ENCODE data around the gene QRICH1. TPM values are rescaled to one million over a fixed set of nuclear protein-coding genes. Genes with fewer than 3 reads are reported as not detected.

QRICH1 gene
- total RNA-seq, 1 donor from 2014 or later: 123 TPM

DNA sequence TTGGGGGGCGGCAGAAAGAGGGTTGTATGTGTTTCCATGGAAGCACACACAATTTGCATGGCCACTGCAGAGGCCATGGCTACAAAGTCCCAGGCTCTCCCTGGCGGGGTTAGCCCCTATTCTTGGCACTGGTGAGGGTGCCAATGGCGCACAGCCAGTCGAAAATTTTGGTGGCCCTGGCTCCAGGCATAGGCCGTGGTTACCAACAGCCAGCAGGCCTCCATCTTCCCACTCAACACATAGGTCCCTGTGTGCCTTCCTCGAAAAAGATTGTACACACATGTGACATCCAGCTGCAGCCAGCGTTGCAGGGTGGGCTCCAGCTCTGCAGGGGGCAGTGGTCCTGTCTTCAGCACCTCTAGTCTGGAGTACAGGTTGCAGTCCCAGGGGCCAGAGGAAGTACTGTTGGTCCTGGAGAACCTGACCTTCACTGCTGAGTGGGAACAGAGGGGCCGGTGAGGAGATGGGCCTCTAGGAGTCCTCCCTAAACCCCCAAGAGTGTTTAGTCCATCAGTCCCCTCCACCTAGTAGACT, 96.7 kb downstream of the QRICH1 start:
- no peaks in the 10 kb centered on the region for H3K27me3 Mint-ChIP-seq
- H3K4me1 Mint-ChIP-seq (ENCODE audit: unreplicated experiment): peaks cover 6% of the 10 kb centered on the region
- DNase-seq (ENCODE audit: extremely low spot score, unreplicated experiment): no peak
- no peak overlapping the region for H3K27ac Mint-ChIP-seq
- TF ChIP-seq, protein P1, sequence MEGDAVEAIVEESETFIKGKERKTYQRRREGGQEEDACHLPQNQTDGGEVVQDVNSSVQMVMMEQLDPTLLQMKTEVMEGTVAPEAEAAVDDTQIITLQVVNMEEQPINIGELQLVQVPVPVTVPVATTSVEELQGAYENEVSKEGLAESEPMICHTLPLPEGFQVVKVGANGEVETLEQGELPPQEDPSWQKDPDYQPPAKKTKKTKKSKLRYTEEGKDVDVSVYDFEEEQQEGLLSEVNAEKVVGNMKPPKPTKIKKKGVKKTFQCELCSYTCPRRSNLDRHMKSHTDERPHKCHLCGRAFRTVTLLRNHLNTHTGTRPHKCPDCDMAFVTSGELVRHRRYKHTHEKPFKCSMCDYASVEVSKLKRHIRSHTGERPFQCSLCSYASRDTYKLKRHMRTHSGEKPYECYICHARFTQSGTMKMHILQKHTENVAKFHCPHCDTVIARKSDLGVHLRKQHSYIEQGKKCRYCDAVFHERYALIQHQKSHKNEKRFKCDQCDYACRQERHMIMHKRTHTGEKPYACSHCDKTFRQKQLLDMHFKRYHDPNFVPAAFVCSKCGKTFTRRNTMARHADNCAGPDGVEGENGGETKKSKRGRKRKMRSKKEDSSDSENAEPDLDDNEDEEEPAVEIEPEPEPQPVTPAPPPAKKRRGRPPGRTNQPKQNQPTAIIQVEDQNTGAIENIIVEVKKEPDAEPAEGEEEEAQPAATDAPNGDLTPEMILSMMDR (conservative IDR thresholded peaks at IDR 0.05): no peak
- no peaks in the 10 kb centered on the region for H3K9me3 Mint-ChIP-seq
- H3K36me3 Mint-ChIP-seq: no peaks in the 10 kb centered on the region
- H3K4me3 Mint-ChIP-seq: no peak overlapping the region

DNA sequence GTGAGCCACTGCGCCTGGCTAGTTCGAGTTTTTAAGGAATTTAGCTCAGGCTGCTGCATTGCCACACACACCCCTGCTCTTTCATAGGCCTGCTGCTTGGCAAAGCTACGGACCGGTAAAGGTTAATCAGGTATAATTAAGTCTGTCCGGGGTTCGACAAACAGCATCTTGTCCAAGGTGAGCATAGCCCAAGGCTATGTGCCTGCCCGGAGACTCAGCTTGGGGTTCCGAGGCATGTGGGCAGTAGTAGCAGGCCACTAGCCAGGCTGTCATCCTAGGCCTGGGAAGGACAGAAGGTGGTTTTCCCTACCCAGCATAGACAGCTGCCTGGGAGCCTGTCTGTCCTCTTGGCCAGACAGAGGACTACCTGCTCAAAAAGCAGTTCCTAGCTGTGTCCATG, 97.2 kb downstream of the QRICH1 start:
- H3K4me1 Mint-ChIP-seq (ENCODE audit: unreplicated experiment): peaks cover 10% of the 10 kb centered on the region
- no peaks in the 10 kb centered on the region for H3K27me3 Mint-ChIP-seq
- H3K36me3 Mint-ChIP-seq: no peaks in the 10 kb centered on the region
- no peak overlapping the region for H3K4me3 Mint-ChIP-seq
- no peak for DNase-seq (ENCODE audit: extremely low spot score, unreplicated experiment)
- H3K9me3 Mint-ChIP-seq: no peaks in the 10 kb centered on the region
- TF ChIP-seq, protein P1 (conservative IDR thresholded peaks at IDR 0.05): no peak
- no peak overlapping the region for H3K27ac Mint-ChIP-seq

DNA sequence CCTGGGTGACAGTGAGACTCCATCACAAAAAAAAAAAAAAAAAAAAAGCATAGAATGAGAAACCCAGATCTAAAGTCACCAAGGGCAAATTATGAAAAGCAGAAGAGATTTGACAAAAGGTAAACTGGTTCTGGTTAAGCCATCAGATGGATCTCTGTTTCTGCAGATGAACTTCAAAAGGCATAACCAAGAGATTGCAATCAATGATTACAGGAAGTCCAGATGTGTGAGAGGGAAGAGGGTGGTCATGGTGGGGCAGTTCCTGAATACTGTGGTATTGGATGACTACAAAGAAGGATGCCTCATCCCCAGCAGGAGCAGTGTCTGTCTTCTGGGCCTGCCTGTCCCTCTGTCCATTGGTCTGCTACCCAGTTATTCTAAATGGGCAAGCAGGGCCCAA, 100.0 kb downstream of the QRICH1 start:
- Mint-ChIP-seq H3K27ac (no peak overlapping the region), H3K4me3 (no peak overlapping the region), H3K4me1 (ENCODE audit: unreplicated experiment) (peaks cover 24% of the 10 kb centered on the region), H3K36me3 (no peaks in the 10 kb centered on the region), H3K9me3 (no peaks in the 10 kb centered on the region), H3K27me3 (no peaks in the 10 kb centered on the region)
- DNase-seq (ENCODE audit: extremely low spot score, unreplicated experiment): no peak
- TF ChIP-seq, protein P1 (conservative IDR thresholded peaks at IDR 0.05): no peak

DNA sequence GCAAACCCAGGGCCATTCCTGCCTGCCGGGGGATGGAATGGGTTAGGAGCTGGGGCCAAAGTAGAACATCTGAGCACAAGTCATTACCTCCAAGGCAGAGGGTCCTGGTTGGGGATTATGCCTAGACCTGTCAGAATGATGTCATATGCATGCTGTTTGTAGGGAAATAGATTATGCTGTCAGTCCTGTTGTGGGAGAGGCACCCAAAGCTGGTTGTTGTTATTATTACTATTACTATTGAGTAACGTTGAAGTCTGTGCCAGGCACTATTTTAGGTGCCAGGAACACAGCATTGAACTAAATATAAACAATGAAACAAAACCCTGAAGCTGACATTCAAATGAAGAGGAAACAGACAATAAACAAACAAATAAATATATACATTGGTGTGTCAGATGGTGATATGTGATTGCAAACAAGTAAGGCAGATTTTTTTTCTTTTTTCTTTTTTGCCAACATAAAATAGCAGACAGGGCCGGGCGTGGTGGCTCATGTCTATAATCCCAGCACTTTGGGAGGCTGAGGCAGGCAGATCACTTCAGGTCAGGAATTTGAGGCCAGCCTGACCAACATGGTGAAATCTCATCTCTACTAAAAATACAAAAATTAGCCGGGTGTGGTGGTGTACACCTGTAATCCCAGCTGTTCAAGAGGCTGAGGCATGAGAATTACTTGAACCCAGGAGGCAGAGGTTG, 101.9 kb downstream of the QRICH1 start:
- no peak for DNase-seq (ENCODE audit: extremely low spot score, unreplicated experiment)
- Mint-ChIP-seq H3K4me3 (peak overlapping the region; percentile 81), H3K27ac (peak overlapping the region; percentile 93), H3K27me3 (no peaks in the 10 kb centered on the region), H3K36me3 (no peaks in the 10 kb centered on the region), H3K9me3 (no peaks in the 10 kb centered on the region), H3K4me1 (ENCODE audit: unreplicated experiment) (peaks cover 29% of the 10 kb centered on the region)
- TF ChIP-seq, protein P1 (conservative IDR thresholded peaks at IDR 0.05): no peak

DNA sequence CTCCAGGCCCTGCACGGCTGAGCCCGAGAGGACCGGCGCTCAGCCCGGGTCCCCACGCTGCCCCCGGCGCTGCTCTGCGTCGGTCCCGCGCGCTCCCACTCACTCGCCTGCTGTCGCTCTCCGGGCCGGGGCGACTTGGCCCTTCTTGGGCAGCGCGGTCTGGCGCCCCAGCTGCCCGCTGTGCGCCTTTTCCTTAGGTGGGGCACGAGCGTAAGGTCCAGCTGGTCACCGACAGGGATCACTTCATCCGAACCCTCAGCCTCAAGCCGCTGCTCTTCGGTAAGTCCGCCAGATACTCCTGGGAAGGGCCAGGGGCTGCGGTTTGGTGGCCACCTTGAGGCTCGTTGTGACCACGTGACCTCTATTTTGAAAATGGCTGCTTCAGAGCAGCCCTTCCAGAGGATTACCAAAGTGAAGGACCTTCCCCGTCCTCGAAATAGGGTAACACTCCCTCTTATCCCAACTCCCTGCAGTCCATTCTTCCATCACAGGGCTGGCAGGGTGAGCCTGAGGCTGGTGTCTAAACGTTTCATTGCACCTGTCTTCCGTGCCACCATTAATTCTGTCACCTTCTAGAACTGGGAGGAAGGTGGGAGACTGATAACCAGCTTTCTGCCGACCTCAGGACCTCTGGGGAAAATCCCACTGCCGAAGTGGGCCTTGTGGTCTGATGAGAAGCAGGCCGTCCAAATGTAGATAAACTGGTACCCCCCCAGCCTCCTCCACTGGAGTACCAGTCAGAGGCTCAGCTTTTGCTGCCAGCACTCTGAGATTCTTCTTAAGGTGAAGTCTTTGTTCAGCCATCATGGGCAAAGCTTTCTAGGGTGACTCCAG, 103.0 kb downstream of the QRICH1 start:
- H3K4me1 Mint-ChIP-seq (ENCODE audit: unreplicated experiment): peaks cover 29% of the 10 kb centered on the region
- peak overlapping the region; percentile 91 for H3K4me3 Mint-ChIP-seq
- TF ChIP-seq, protein P1 (conservative IDR thresholded peaks at IDR 0.05): no peak
- peak overlapping the region; percentile 93 for H3K27ac Mint-ChIP-seq
- H3K9me3 Mint-ChIP-seq: no peaks in the 10 kb centered on the region
- no peaks in the 10 kb centered on the region for H3K36me3 Mint-ChIP-seq
- H3K27me3 Mint-ChIP-seq: no peaks in the 10 kb centered on the region
- DNase-seq (ENCODE audit: extremely low spot score, unreplicated experiment): no peak

All from type B pancreatic cell (in vitro differentiated cells).